ENCODE data around the gene CLRN2.

- TF ChIP-seq CTCF (conservative IDR thresholded peaks at IDR 0.05; ENCODE audit: low read length) (no peak), EZH2phosphoT487 (IDR thresholded peaks at IDR 0.05; ENCODE audit: borderline replicate concordance) (no peak)
These were observed 2.7 kb downstream of the CLRN2 start for GRCh38 chr4:17517664-17518063.
